HEK293 (cell line): Measurements from ENCODE around the gene UNG.
A peak's percentile ranks its signal among the peaks of the same experiment; 100 is the strongest.

Experiments
- CTCF ChIA-PET: fragments of 350-600 bp; formaldehyde crosslinking; extraction: SDS; loops from one replicate; lab custom pipeline; 2021; ENCODE audit warnings: antibody characterized with exemption; lab: Yijun Ruan, JAX
- POLR2A ChIA-PET: fragments of 300-600 bp; formaldehyde crosslinking; extraction: SDS; loops from one replicate; lab custom pipeline; 2020; ENCODE audit warnings: antibody characterized with exemption, inconsistent platforms; lab: Yijun Ruan, JAX
- H3K27ac ChIP-seq: fragments of 200-500 bp; sonication (Bioruptor generic); 2 replicates; pipeline ENCODE4 v1.5.1; 2014; ENCODE audit warnings: low read depth, low read length, control low read depth, inconsistent platforms; ENCODE audit errors: extremely low read depth
- H3K36me3 ChIP-seq, 2 experiments: fragments of 200-500 bp in 1 of 2; sonication (Bioruptor generic) in 1 of 2; 1 replicate in 1 of 2; 2 replicates in 1 of 2; pipeline ENCODE4 v1.5.1; 2014 to 2017; ENCODE audit warnings: inconsistent platforms in 2 of 2, low read length in 2 of 2; ENCODE audit not compliant: control insufficient read depth in 2 of 2, insufficient read depth in 1 of 2
- H3K4me1 ChIP-seq: fragments of 200-500 bp; sonication (Bioruptor generic); 2 replicates; pipeline ENCODE4 v1.5.1; 2014; ENCODE audit warnings: mild to moderate bottlenecking, low read length, inconsistent platforms; ENCODE audit not compliant: control insufficient read depth, insufficient read depth
- H3K4me3 ChIP-seq: 2 replicates; pipeline ENCODE4 v1.5.1; 2011; ENCODE audit warnings: low read depth, mild to moderate bottlenecking, control low read depth, low read length, moderate library complexity
- H3K9me3 ChIP-seq: fragments of 200-500 bp; sonication (Bioruptor generic); 2 replicates; pipeline ENCODE4 v1.5.1; 2014; ENCODE audit warnings: low read depth, low read length, inconsistent platforms; ENCODE audit not compliant: control insufficient read depth, insufficient read depth
- GLIS1 ChIP-seq: fragments of 450-650 bp; formaldehyde crosslinking; IDR thresholded peaks from 2 replicates; pipeline ENCODE4 v1.5.1; 2016; ENCODE audit warnings: missing biosample characterization, missing genetic modification characterization
- HOXC10 ChIP-seq: sonication (generic); formaldehyde crosslinking; IDR thresholded peaks from 2 replicates; pipeline ENCODE4 v1.8.1; 2023; ENCODE audit warnings: mild to moderate bottlenecking, missing genetic modification reagents
- KLF7 ChIP-seq: fragments of 450-650 bp; formaldehyde crosslinking; IDR thresholded peaks from 2 replicates; pipeline ENCODE4 v1.5.1; 2016; ENCODE audit warnings: missing biosample characterization, missing genetic modification characterization, borderline replicate concordance
- SALL2 ChIP-seq: fragments of 450-650 bp; formaldehyde crosslinking; IDR thresholded peaks from 2 replicates; pipeline ENCODE4 v1.5.0; 2017; ENCODE audit warnings: missing biosample characterization, mild to moderate bottlenecking, missing genetic modification characterization, borderline replicate concordance
- YY1 ChIP-seq: fragments of 450-650 bp; formaldehyde crosslinking; IDR thresholded peaks from 2 replicates; pipeline ENCODE4 v1.5.1; 2018; ENCODE audit warnings: missing biosample characterization, missing genetic modification characterization
- YY2 ChIP-seq: fragments of 450-650 bp; formaldehyde crosslinking; IDR thresholded peaks from 2 replicates; pipeline ENCODE4 v1.5.1; 2016; ENCODE audit warnings: missing biosample characterization, missing genetic modification characterization
- ZBTB48 ChIP-seq: fragments of 450-650 bp; formaldehyde crosslinking; IDR thresholded peaks from 2 replicates; pipeline ENCODE4 v1.5.1; 2016; ENCODE audit warnings: missing biosample characterization, missing genetic modification characterization
- ZNF157 ChIP-seq: fragments of 450-650 bp; formaldehyde crosslinking; IDR thresholded peaks from 2 replicates; pipeline ENCODE4 v1.5.1; 2016; ENCODE audit warnings: missing biosample characterization, missing genetic modification characterization
- ZNF169 ChIP-seq: fragments of 450-650 bp; formaldehyde crosslinking; IDR thresholded peaks from 2 replicates; pipeline ENCODE4 v1.5.1; 2016; ENCODE audit warnings: missing biosample characterization, missing genetic modification characterization
- ZNF214 ChIP-seq: fragments of 450-650 bp; formaldehyde crosslinking; IDR thresholded peaks from 2 replicates; pipeline ENCODE4 v1.5.1; 2017; ENCODE audit warnings: missing biosample characterization, mild to moderate bottlenecking, missing genetic modification characterization, borderline replicate concordance
- ZNF223 ChIP-seq: fragments of 450-650 bp; formaldehyde crosslinking; IDR thresholded peaks from 2 replicates; pipeline ENCODE4 v1.5.1; 2016; ENCODE audit warnings: missing biosample characterization, missing genetic modification characterization
- ZNF324 ChIP-seq: fragments of 450-650 bp; formaldehyde crosslinking; IDR thresholded peaks from 2 replicates; pipeline ENCODE4 v1.5.1; 2016; ENCODE audit warnings: missing biosample characterization, missing genetic modification characterization
- ZNF600 ChIP-seq: fragments of 450-650 bp; formaldehyde crosslinking; IDR thresholded peaks from 2 replicates; pipeline ENCODE4 v1.5.1; 2016; ENCODE audit warnings: missing biosample characterization, missing genetic modification characterization
- ZNF621 ChIP-seq: fragments of 450-650 bp; formaldehyde crosslinking; IDR thresholded peaks from 2 replicates; pipeline ENCODE4 v1.5.1; 2017; ENCODE audit warnings: missing biosample characterization, missing genetic modification characterization
- ZNF707 ChIP-seq: fragments of 450-650 bp; formaldehyde crosslinking; IDR thresholded peaks from 2 replicates; pipeline ENCODE4 v1.5.1; 2016; ENCODE audit warnings: missing biosample characterization, missing genetic modification characterization
- TF ChIP-seq, protein P1 (sequence below): fragments of 450-650 bp; formaldehyde crosslinking; IDR thresholded peaks from 2 replicates; pipeline ENCODE4 v1.5.1; 2016; ENCODE audit warnings: missing biosample characterization, missing genetic modification characterization
- TF ChIP-seq, protein P2 (sequence below): fragments of 450-650 bp; formaldehyde crosslinking; IDR thresholded peaks from 2 replicates; pipeline ENCODE4 v1.5.1; 2016; ENCODE audit warnings: missing biosample characterization, missing genetic modification characterization
- TF ChIP-seq, protein P3 (sequence below): fragments of 450-650 bp; formaldehyde crosslinking; IDR thresholded peaks from 2 replicates; pipeline ENCODE4 v1.5.1; 2016; ENCODE audit warnings: missing biosample characterization, missing genetic modification characterization
- TF ChIP-seq, protein P4 (sequence below): sonication (generic); formaldehyde crosslinking; IDR thresholded peaks from 2 replicates; pipeline ENCODE4 v1.8.1; 2022; ENCODE audit warnings: mild to moderate bottlenecking, moderate library complexity, missing genetic modification reagents
- TF ChIP-seq, protein P5 (sequence below): fragments of 450-650 bp; formaldehyde crosslinking; IDR thresholded peaks from 2 replicates; pipeline ENCODE4 v1.5.1; 2017; ENCODE audit warnings: missing biosample characterization, missing genetic modification characterization
- TF ChIP-seq, protein P6 (sequence below): fragments of 450-650 bp; formaldehyde crosslinking; IDR thresholded peaks from 2 replicates; pipeline ENCODE4 v1.5.1; 2016; ENCODE audit warnings: missing biosample characterization, missing genetic modification characterization

The UNG gene

DNA sequence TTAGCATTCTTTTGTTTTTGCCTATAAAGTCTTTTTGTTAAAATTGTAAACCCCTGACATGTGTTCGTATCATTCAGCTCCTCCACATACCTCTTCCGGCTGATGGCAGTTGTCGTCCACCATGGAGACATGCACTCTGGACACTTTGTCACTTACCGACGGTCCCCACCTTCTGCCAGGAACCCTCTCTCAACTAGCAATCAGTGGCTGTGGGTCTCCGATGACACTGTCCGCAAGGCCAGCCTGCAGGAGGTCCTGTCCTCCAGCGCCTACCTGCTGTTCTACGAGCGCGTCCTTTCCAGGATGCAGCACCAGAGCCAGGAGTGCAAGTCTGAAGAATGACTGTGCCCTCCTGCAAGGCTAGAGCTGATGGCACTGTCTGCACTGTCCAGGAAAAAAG, 11.8 kb upstream of the UNG start:
- POLR2A ChIA-PET, result no interaction called here

DNA sequence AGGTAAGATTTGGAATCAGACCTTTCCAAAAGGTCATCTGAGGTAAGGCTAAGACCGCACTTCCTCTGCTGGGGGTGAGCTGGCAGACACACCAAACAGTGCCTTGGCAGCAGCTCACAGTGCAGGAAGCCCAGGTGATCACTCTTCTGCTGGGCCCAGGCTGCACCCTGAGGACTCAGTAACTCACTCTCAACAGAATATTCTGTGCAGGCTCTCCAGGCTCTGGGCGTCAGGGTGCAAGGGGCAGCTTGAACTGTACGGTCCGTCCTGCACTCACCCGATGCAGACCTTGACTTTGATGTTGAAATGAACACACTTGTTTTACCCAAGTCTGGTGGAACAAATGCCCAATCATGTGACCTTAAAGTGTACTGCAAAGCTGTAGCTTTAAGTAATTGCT, 10.1 kb upstream of the UNG start:
- CTCF ChIA-PET, result interaction anchor here (0.6 to 1.2 kb wide), 4 partner anchors 136 to 623 kb away, joined by 3 to 4 read pairs (median 3); no protein-coding TSS in a partner anchor
- H3K27ac ChIP-seq, result no peak overlapping the region

More for the DNA sequence above, 11.8 kb upstream of the UNG start:
- CTCF ChIA-PET, result interaction anchor here (1.4 kb wide), 1 partner anchor 8 kb away, joined by 10 read pairs; the partner anchor contains the start of gene ALKBH2
- no peaks in the 10 kb centered on the region for H3K9me3 ChIP-seq
- peaks cover 25 to 96% of the 10 kb centered on the region in 2 experiments for H3K36me3 ChIP-seq
- no peak overlapping the region for H3K4me3 ChIP-seq
- no peak overlapping the region for H3K27ac ChIP-seq
- TF ChIP-seq, protein P1, sequence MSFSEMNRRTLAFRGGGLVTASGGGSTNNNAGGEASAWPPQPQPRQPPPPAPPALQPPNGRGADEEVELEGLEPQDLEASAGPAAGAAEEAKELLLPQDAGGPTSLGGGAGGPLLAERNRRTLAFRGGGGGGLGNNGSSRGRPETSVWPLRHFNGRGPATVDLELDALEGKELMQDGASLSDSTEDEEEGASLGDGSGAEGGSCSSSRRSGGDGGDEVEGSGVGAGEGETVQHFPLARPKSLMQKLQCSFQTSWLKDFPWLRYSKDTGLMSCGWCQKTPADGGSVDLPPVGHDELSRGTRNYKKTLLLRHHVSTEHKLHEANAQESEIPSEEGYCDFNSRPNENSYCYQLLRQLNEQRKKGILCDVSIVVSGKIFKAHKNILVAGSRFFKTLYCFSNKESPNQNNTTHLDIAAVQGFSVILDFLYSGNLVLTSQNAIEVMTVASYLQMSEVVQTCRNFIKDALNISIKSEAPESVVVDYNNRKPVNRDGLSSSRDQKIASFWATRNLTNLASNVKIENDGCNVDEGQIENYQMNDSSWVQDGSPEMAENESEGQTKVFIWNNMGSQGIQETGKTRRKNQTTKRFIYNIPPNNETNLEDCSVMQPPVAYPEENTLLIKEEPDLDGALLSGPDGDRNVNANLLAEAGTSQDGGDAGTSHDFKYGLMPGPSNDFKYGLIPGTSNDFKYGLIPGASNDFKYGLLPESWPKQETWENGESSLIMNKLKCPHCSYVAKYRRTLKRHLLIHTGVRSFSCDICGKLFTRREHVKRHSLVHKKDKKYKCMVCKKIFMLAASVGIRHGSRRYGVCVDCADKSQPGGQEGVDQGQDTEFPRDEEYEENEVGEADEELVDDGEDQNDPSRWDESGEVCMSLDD (tag by site-specific recombination), result no peak
- TF ChIP-seq, protein P2, sequence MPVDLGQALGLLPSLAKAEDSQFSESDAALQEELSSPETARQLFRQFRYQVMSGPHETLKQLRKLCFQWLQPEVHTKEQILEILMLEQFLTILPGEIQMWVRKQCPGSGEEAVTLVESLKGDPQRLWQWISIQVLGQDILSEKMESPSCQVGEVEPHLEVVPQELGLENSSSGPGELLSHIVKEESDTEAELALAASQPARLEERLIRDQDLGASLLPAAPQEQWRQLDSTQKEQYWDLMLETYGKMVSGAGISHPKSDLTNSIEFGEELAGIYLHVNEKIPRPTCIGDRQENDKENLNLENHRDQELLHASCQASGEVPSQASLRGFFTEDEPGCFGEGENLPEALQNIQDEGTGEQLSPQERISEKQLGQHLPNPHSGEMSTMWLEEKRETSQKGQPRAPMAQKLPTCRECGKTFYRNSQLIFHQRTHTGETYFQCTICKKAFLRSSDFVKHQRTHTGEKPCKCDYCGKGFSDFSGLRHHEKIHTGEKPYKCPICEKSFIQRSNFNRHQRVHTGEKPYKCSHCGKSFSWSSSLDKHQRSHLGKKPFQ (tag by site-specific recombination), result no peak
- TF ChIP-seq, protein P3, sequence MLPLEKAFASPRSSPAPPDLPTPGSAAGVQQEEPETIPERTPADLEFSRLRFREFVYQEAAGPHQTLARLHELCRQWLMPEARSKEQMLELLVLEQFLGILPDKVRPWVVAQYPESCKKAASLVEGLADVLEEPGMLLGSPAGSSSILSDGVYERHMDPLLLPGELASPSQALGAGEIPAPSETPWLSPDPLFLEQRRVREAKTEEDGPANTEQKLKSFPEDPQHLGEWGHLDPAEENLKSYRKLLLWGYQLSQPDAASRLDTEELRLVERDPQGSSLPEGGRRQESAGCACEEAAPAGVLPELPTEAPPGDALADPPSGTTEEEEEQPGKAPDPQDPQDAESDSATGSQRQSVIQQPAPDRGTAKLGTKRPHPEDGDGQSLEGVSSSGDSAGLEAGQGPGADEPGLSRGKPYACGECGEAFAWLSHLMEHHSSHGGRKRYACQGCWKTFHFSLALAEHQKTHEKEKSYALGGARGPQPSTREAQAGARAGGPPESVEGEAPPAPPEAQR (tag by site-specific recombination), result no peak
- TF ChIP-seq ZNF707 (tag by site-specific recombination), result no peak
- no peak for TF ChIP-seq KLF7 (tag by site-specific recombination)
- no peak for TF ChIP-seq ZNF214 (tag by site-specific recombination)
- TF ChIP-seq YY1 (tag by site-specific recombination), result no peak
- no peak for TF ChIP-seq ZNF324
- TF ChIP-seq ZBTB48 (tag by site-specific recombination), result no peak
- TF ChIP-seq, protein P4, sequence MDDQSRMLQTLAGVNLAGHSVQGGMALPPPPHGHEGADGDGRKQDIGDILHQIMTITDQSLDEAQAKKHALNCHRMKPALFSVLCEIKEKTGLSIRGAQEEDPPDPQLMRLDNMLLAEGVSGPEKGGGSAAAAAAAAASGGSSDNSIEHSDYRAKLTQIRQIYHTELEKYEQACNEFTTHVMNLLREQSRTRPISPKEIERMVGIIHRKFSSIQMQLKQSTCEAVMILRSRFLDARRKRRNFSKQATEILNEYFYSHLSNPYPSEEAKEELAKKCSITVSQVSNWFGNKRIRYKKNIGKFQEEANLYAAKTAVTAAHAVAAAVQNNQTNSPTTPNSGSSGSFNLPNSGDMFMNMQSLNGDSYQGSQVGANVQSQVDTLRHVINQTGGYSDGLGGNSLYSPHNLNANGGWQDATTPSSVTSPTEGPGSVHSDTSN, result no peak
- TF ChIP-seq ZNF621 (tag by site-specific recombination), result no peak
- no peak for TF ChIP-seq SALL2 (tag by site-specific recombination)
- TF ChIP-seq, protein P5, sequence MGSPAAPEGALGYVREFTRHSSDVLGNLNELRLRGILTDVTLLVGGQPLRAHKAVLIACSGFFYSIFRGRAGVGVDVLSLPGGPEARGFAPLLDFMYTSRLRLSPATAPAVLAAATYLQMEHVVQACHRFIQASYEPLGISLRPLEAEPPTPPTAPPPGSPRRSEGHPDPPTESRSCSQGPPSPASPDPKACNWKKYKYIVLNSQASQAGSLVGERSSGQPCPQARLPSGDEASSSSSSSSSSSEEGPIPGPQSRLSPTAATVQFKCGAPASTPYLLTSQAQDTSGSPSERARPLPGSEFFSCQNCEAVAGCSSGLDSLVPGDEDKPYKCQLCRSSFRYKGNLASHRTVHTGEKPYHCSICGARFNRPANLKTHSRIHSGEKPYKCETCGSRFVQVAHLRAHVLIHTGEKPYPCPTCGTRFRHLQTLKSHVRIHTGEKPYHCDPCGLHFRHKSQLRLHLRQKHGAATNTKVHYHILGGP, result no peak
- TF ChIP-seq YY2, result no peak
- TF ChIP-seq ZNF169 (tag by site-specific recombination), result no peak
- H3K4me1 ChIP-seq, result no peaks in the 10 kb centered on the region

More for the DNA sequence above, 10.1 kb upstream of the UNG start:
- Histone ChIP-seq H3K4me1 (no peaks in the 10 kb centered on the region), H3K9me3 (no peaks in the 10 kb centered on the region), H3K36me3 (peaks cover 25 to 88% of the 10 kb centered on the region in 2 experiments), H3K4me3 (no peak overlapping the region)
- TF ChIP-seq ZNF600 (0 out of 2 replicates have a peak, but pooled peaks have one; percentile 13), ZNF157 (no peak), ZNF223 (tag by site-specific recombination) (no peak), HOXC10 (CRISPR knock-in tag) (no peak), GLIS1 (peak; percentile 40; the same call in 1 of the 2 replicates)
- TF ChIP-seq, protein P6, sequence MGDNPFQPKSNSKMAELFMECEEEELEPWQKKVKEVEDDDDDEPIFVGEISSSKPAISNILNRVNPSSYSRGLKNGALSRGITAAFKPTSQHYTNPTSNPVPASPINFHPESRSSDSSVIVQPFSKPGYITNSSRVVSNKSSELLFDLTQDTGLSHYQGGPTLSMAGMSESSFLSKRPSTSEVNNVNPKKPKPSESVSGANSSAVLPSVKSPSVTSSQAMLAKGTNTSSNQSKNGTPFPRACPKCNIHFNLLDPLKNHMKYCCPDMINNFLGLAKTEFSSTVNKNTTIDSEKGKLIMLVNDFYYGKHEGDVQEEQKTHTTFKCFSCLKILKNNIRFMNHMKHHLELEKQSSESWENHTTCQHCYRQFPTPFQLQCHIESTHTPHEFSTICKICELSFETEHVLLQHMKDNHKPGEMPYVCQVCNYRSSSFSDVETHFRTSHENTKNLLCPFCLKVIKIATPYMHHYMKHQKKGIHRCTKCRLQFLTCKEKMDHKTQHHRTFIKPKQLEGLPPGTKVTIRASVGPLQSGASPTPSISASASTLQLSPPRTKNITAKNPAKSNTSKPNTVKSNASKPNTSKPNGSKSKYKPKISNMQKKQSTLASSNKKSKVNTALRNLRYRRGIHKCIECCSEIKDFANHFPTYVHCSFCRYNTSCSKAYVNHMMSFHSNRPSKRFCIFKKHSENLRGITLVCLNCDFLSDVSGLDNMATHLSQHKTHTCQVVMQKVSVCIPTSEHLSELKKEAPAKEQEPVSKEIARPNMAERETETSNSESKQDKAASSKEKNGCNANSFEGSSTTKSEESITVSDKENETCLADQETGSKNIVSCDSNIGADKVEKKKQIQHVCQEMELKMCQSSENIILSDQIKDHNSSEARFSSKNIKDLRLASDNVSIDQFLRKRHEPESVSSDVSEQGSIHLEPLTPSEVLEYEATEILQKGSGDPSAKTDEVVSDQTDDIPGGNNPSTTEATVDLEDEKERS (tag by site-specific recombination), result no peak
- POLR2A ChIA-PET, result interaction anchor here (0.6 to 1.6 kb wide), 2 partner anchors 11 to 15 kb away, joined by 5 to 9 read pairs; partner anchors contain the start of gene UNG
